Liver (tissue), 9 donors: ENCODE data around the gene ABCB4. TPM values are rescaled to one million over a fixed set of nuclear protein-coding genes. Genes with fewer than 3 reads are reported as not detected.

Experiments
- DNase-seq: peaks from one replicate; pipeline ENCODE4 v3.0.0-alpha.2; 2017; ENCODE audit warnings: low spot score
- H3K27ac ChIP-seq, 2 donors: one replicate each; pipeline ENCODE4 v1.7.0; 2013; ENCODE audit warnings: inconsistent platforms in 2 of 2, low read length in 2 of 2, control low read depth in 1 of 2, low read depth in 1 of 2, mild to moderate bottlenecking in 1 of 2
- H3K27me3 ChIP-seq, 4 donors: one replicate each; pipeline versions ENCODE4 v1.6.1 to v1.7.0; 2013; ENCODE audit warnings: low read length in 3 of 4, inconsistent platforms in 1 of 4, mild to moderate bottlenecking in 1 of 4, moderate library complexity in 1 of 4; ENCODE audit not compliant: control insufficient read depth in 4 of 4, insufficient read depth in 4 of 4
- H3K36me3 ChIP-seq, 4 donors: one replicate each; pipeline versions ENCODE4 v1.6.1 to v1.7.0; 2013; ENCODE audit warnings: low read length in 3 of 4, mild to moderate bottlenecking in 3 of 4, low read depth in 1 of 4, moderate library complexity in 1 of 4; ENCODE audit not compliant: control insufficient read depth in 4 of 4, insufficient read depth in 3 of 4
- H3K4me1 ChIP-seq, 4 donors: one replicate each; pipeline versions ENCODE4 v1.6.1 to v1.7.0; 2013; ENCODE audit warnings: low read length in 3 of 4, mild to moderate bottlenecking in 3 of 4, moderate library complexity in 1 of 4; ENCODE audit not compliant: control insufficient read depth in 4 of 4, insufficient read depth in 4 of 4
- H3K4me3 ChIP-seq, 3 donors: one replicate each; pipeline versions ENCODE4 v1.6.1 to v1.7.0; 2013; ENCODE audit warnings: low read length in 3 of 3, control low read depth in 1 of 3, low read depth in 1 of 3, mild to moderate bottlenecking in 1 of 3
- H3K9ac ChIP-seq, 2 donors: one replicate each; pipeline ENCODE4 v1.7.0; 2013; ENCODE audit warnings: low read length in 2 of 2, mild to moderate bottlenecking in 2 of 2, moderate library complexity in 2 of 2, control low read depth in 1 of 2, low read depth in 1 of 2
- H3K9me3 ChIP-seq, 4 donors: one replicate each; pipeline versions ENCODE4 v1.6.1 to v1.7.0; 2013; ENCODE audit warnings: low read length in 3 of 4; ENCODE audit not compliant: control insufficient read depth in 4 of 4
- ATF3 ChIP-seq: IDR thresholded peaks from 2 replicates; pipeline ENCODE4 v1.6.1; 2016; ENCODE audit warnings: antibody characterized with exemption
- EGR1 ChIP-seq, 2 donors: IDR thresholded peaks; 2 replicates each; pipeline ENCODE4 v1.6.1; 2016 to 2018; ENCODE audit warnings: antibody characterized with exemption in 2 of 2, low read depth in 2 of 2
- GABPA ChIP-seq, 2 donors: IDR thresholded peaks in 1 of 2; conservative IDR thresholded peaks in 1 of 2; 2 replicates each; pipeline ENCODE4 v1.6.1; 2016; ENCODE audit warnings: antibody characterized with exemption in 2 of 2, mild to moderate bottlenecking in 1 of 2, moderate library complexity in 1 of 2
- HNF4A ChIP-seq, 2 donors: conservative IDR thresholded peaks; 2 replicates each; pipeline ENCODE4 v1.6.1; 2016; ENCODE audit warnings: antibody characterized with exemption in 2 of 2, mild to moderate bottlenecking in 2 of 2
- RXRA ChIP-seq, 2 donors: IDR thresholded peaks; 2 replicates each; pipeline ENCODE4 v1.6.1; 2017 to 2018; ENCODE audit warnings: antibody characterized with exemption in 2 of 2, mild to moderate bottlenecking in 1 of 2
- TAF1 ChIP-seq: conservative IDR thresholded peaks from 2 replicates; pipeline ENCODE4 v1.6.1; 2016; ENCODE audit warnings: antibody characterized with exemption, mild to moderate bottlenecking
- YY1 ChIP-seq: IDR thresholded peaks from 2 replicates; pipeline ENCODE4 v1.6.1; 2016; ENCODE audit warnings: antibody characterized with exemption, mild to moderate bottlenecking
- ZBTB33 ChIP-seq: IDR thresholded peaks from 2 replicates; pipeline ENCODE4 v1.6.1; 2016; ENCODE audit warnings: antibody characterized with exemption
- WGBS: extraction: QIAGEN DNeasy Blood & Tissue Kit; methylation state at CpG from one replicate; pipeline ENCODE4 v1.1.7; 2013; 5-methylcytosine and 5-hydroxymethylcytosine counted together
- polyA plus RNA-seq, 2 donors: library from polyadenylated mRNA; stranded (reverse) in 1 of 2; unstranded in 1 of 2; fragments of 200-250 nt in 1 of 2; fragments of >200 nt in 1 of 2; fragmentation: Nextera tagmentation in 1 of 2; extraction: Ambion mirVana in 1 of 2; gene quantifications; one replicate each; pipeline versions ENCODE4 v1.2.1 to v1.2.3, GENCODE V29; 2013 to 2015
- total RNA-seq, 2 donors: library from RNA; depleted of rRNA; stranded (reverse); fragments of >200 nt; gene quantifications; one replicate each; pipeline ENCODE4 v1.2.3, GENCODE V29; 2014
- TF ChIP-seq, protein P1 (sequence below): IDR thresholded peaks from 2 replicates; pipeline ENCODE4 v1.6.1; 2016; ENCODE audit warnings: antibody characterized with exemption
- donor health status: healthy.
- donor health status: healthy.
- donor health status: healthy.
- donor health status: healthy.
- donor health status: healthy.

ABCB4 gene
- total and polyA plus RNA-seq, 4 donors: 6.7 to 409 (median 77.6) TPM

DNA sequence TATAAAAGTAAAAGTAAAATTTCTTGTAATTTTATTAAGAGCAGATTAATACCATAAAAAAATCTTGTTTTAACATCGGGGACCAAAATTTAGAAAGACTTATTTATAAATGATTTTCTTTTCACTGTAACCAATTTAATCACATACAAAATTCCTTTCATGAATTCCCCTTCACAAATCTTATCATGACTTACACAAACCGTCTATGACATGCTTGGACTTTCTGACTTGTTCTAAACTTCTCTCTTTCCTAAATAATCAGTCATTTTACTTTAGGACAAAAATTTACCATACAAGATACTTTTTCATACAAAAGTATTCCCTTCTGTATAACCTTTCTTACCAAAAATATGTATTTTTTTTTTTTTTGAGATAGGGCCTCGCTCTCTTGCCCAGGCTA is 120.7 kb downstream of the ABCB4 start:
- WGBS: 97% methylated on average over 3 of the region's 3 CpGs
- Histone ChIP-seq H3K9me3 (no peaks in the 10 kb centered on the region), H3K9ac (no peak overlapping the region), H3K36me3 (peaks cover 6 to 40% (median 30%) of the 10 kb centered on the region in 4 donors), H3K27ac (no peak overlapping the region), H3K4me1 (no peaks in the 10 kb centered on the region), H3K4me3 (no peak overlapping the region), H3K27me3 (no peaks in the 10 kb centered on the region)
- TF ChIP-seq RXRA (IDR thresholded peaks at IDR 0.05) (no peak), ZBTB33 (no peak), HNF4A (conservative IDR thresholded peaks at IDR 0.05) (no peak), EGR1 (IDR thresholded peaks at IDR 0.05; ENCODE audit: low read depth in 2 of 2) (no peak), GABPA (IDR thresholded peaks at IDR 0.05 in 1 of 2, conservative IDR thresholded peaks at IDR 0.05 in 1 of 2) (no peak), YY1 (no peak), TAF1 (no peak), ATF3 (no peak)
- TF ChIP-seq, protein P1, sequence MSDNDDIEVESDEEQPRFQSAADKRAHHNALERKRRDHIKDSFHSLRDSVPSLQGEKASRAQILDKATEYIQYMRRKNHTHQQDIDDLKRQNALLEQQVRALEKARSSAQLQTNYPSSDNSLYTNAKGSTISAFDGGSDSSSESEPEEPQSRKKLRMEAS: no peak
- DNase-seq: no peak

Other genes with a start within 250 kb of the ABCB4 start
- 10 to 100 TPM; 42.5 to 45.1 TPM for gene CROT, start 130.0 kb downstream of the ABCB4 start, total RNA-seq
- gene CROT, start 130.0 kb downstream of the ABCB4 start, polyA plus RNA-seq: 10 to 100 TPM; 10.6 to 23.4 TPM
- gene ABCB1, start 125.2 kb upstream of the ABCB4 start, total RNA-seq: 10 to 100 TPM; 20.6 to 53.2 TPM
- gene ABCB1, start 125.2 kb upstream of the ABCB4 start, polyA plus RNA-seq: 10 to 100 TPM; 11.9 to 21.4 TPM
- 1 to 10 TPM in 1 of 2 donors, under 1 TPM in 1; 0.93 to 6.4 TPM for gene RUNDC3B, start 152.7 kb upstream of the ABCB4 start, total RNA-seq
- gene RUNDC3B, start 152.7 kb upstream of the ABCB4 start, polyA plus RNA-seq: 1 to 10 TPM; 4.9 to 6.2 TPM